Measurements from ENCODE around the gene LILRB4.
"Not testable (repeated sequence)": the region's sequence is repeated elsewhere in the genome, so short reads cannot be mapped to it uniquely, and the experiment has no call there.

Gene LILRB4

GRCh38 chr19:54632517-54632916, 30.3 kb upstream of the LILRB4 start:
- not testable (repeated sequence) for ATAC-seq (replicated peaks); H3K27me3 Mint-ChIP-seq; H3K4me3 Mint-ChIP-seq; DNase-seq; H3K9me3 Mint-ChIP-seq; H3K27ac Mint-ChIP-seq
- Mint-ChIP-seq H3K4me1 (peaks cover 50 to 58% of the 10 kb centered on the region in 2 donors), H3K36me3 (peaks cover 52 to 74% of the 10 kb centered on the region in 2 donors)

GRCh38 chr19:54633401-54633800, 29.4 kb upstream of the LILRB4 start:
- Mint-ChIP-seq H3K4me3 (peak overlapping the region; percentile 41 to 59), H3K27ac (peak overlapping the region; percentile 94), H3K36me3 (peaks cover 45 to 71% of the 10 kb centered on the region in 2 donors), H3K9me3 (no peaks in the 10 kb centered on the region), H3K4me1 (peaks cover 42 to 49% of the 10 kb centered on the region in 2 donors), H3K27me3 (no peaks in the 10 kb centered on the region)
- DNase-seq (no peak), ATAC-seq (replicated peaks) (peak; percentile 59 to 64)

DNA sequence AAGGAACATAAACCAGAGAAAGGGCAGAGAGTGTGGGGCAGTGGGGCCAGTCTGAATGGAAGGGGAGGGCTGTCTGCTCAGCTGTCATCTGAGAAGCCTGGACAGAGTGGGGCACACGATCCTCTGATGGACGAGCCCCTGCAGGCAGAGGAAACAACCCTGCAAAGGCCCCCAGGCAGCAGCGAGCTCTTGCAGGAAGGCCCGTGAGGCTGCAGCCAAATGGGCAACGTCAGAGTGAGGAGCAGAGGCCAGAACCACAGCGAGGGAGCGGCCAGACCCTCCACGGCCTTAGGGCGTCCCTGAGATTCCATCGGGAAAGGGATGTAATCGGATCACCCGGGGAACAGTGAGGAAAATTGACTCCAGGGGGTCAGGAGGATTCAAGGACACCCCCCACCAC, 26.7 kb upstream of the LILRB4 start:
- H3K9me3 Mint-ChIP-seq; DNase-seq; H3K4me3 Mint-ChIP-seq; ATAC-seq (replicated peaks); H3K27me3 Mint-ChIP-seq: not testable (repeated sequence)
- H3K27ac Mint-ChIP-seq, result peak overlapping the region; percentile 9
- peaks cover 23 to 24% of the 10 kb centered on the region in 2 donors for H3K4me1 Mint-ChIP-seq
- peaks cover 30 to 55% of the 10 kb centered on the region in 2 donors for H3K36me3 Mint-ChIP-seq

DNA sequence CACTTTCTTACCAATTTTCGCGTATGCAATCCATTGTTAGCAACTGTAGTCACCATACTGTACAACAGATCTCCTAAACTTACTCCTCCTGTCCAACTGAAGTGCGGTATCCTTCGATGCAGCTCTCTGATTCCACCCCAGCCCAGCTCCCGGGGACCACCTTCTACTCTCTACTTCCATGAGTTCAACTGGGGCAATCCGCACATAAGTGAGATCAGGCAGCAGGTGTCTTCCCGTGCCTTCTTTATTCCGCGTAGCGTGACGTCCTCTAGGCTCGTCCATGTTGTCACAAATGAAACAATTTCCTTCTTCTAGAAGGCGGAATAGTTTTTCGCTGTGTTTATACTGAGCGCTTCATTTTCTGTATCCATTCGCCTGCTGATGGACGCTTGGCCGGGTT, 24.1 kb upstream of the LILRB4 start:
- H3K4me1 Mint-ChIP-seq, result peaks cover 9 to 14% of the 10 kb centered on the region in 2 donors
- ATAC-seq (replicated peaks), result no peak
- DNase-seq, result no peak
- H3K4me3 Mint-ChIP-seq, result no peak overlapping the region
- no peaks in the 10 kb centered on the region for H3K27me3 Mint-ChIP-seq
- H3K27ac Mint-ChIP-seq, result no peak overlapping the region
- H3K9me3 Mint-ChIP-seq, result peaks cover 0 to 5% of the 10 kb centered on the region in 2 donors
- peaks cover 13 to 35% of the 10 kb centered on the region in 2 donors for H3K36me3 Mint-ChIP-seq

GRCh38 chr19:54642953-54643352, 19.8 kb upstream of the LILRB4 start:
- ATAC-seq (replicated peaks), result peak; percentile 57 to 65
- not testable (repeated sequence) for H3K27me3 Mint-ChIP-seq, H3K36me3 Mint-ChIP-seq, DNase-seq, H3K9me3 Mint-ChIP-seq, H3K4me3 Mint-ChIP-seq, H3K27ac Mint-ChIP-seq
- peaks cover 12 to 18% of the 10 kb centered on the region in 2 donors for H3K4me1 Mint-ChIP-seq

GRCh38 chr19:54643583-54643982, 19.2 kb upstream of the LILRB4 start:
- not testable (repeated sequence) for H3K36me3 Mint-ChIP-seq; H3K27ac Mint-ChIP-seq; ATAC-seq (replicated peaks)

DNA sequence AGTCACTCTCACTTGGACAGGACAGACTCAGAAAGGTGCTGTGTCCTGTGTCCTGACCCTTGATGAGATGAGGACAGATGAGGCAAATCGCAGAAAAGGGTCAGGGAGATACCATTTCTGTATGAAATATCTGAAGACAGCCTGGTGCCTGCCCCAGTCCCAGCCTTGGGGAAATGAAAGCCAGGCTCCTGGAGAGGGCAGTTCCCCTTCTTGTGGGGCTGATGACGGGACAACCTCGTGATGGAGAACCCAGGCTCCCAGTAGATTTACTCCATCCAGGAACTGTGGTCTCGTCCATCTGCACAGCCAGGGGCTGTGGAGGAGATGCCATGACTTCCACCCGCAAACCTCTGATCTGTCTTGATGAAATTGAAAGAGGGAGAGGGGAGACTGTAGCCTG, 18.7 kb upstream of the LILRB4 start:
- no peaks in the 10 kb centered on the region for H3K9me3 Mint-ChIP-seq
- H3K4me1 Mint-ChIP-seq, result peaks cover 7 to 18% of the 10 kb centered on the region in 2 donors
- H3K27ac Mint-ChIP-seq, result no peak overlapping the region
- DNase-seq (no peak), ATAC-seq (replicated peaks) (peak in 1 of 2 donors; percentile 23)
- peaks cover 0 to 5% of the 10 kb centered on the region in 2 donors for H3K27me3 Mint-ChIP-seq
- no peaks in the 10 kb centered on the region for H3K36me3 Mint-ChIP-seq
- H3K4me3 Mint-ChIP-seq, result no peak overlapping the region

More at GRCh38 chr19:54643583-54643982, 19.2 kb upstream of the LILRB4 start:
- not testable (repeated sequence) for H3K4me3 Mint-ChIP-seq, DNase-seq, H3K9me3 Mint-ChIP-seq, H3K27me3 Mint-ChIP-seq
- peaks cover 11 to 18% of the 10 kb centered on the region in 2 donors for H3K4me1 Mint-ChIP-seq

DNA sequence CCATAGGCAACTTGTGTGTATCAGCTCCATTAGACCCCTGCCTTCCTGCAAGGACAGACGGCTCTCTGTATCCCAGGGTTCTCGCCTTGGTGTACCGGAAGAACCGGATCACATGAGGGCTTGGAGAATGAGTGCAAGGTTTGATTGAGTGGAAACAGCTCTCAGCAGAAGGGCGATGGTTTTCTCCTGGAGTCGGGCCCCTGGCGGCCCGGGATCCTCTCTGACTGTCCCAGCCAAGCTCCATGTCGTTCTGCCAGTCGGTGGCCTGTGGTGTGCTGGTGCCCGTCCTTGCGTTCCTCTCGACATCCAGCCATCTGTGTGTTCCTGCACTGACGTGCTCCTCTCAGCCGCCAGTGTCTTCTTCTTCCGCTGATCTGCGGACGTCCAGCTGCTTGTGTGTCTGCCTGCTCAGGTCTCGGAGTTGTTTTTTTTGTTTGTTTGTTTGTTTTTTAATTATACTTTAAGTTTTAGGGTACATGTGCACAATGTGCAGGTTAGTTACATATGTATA, 16.4 kb upstream of the LILRB4 start:
- peaks cover 7 to 18% of the 10 kb centered on the region in 2 donors for H3K4me1 Mint-ChIP-seq
- peaks cover 0 to 5% of the 10 kb centered on the region in 2 donors for H3K27me3 Mint-ChIP-seq
- no peaks in the 10 kb centered on the region for H3K9me3 Mint-ChIP-seq
- H3K27ac Mint-ChIP-seq, result no peak overlapping the region
- DNase-seq (no peak), ATAC-seq (replicated peaks) (no peak)
- no peaks in the 10 kb centered on the region for H3K36me3 Mint-ChIP-seq
- H3K4me3 Mint-ChIP-seq, result no peak overlapping the region

- no peak for DNase-seq
- no peak for ATAC-seq (replicated peaks)
- Mint-ChIP-seq H3K36me3 (no peaks in the 10 kb centered on the region), H3K4me3 (no peak overlapping the region), H3K27me3 (peaks cover 0 to 5% of the 10 kb centered on the region in 2 donors), H3K9me3 (no peaks in the 10 kb centered on the region), H3K27ac (no peak overlapping the region), H3K4me1 (peaks cover 8 to 10% of the 10 kb centered on the region in 2 donors)
Measured at GRCh38 chr19:54648129-54648528, 14.7 kb upstream of the LILRB4 start.

DNA sequence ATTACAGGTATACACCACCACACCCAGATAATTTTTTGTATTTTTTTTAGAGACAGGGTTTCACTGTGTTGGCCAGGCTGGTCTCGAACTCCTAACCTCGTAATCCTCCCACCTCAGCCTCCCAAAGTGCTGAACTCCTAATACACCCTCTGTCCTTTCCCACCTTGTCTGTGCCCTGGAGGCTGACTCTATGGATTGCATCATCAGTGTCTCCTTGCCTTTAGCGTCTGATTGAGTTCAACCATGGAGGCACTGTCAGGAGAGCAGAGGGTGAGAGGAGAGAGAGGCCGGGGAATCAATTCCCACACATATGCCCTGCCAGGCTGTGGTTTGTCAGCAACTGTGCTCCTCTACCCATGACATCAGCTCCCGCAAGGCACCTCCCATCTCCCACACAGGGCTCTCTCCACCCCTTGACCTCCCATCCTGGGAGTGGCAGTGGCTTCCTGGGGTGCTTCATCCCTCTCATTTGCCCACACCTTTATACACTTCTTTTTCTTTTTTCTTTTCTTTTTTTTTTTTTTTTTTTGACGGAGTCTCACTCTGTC, 12.6 kb upstream of the LILRB4 start:
- no peak for ATAC-seq (replicated peaks)
- no peaks in the 10 kb centered on the region for H3K27me3 Mint-ChIP-seq
- H3K27ac Mint-ChIP-seq, result no peak overlapping the region
- no peak for DNase-seq
- no peaks in the 10 kb centered on the region for H3K36me3 Mint-ChIP-seq
- peaks cover 11 to 15% of the 10 kb centered on the region in 2 donors for H3K4me1 Mint-ChIP-seq
- H3K9me3 Mint-ChIP-seq, result no peaks in the 10 kb centered on the region
- no peak overlapping the region for H3K4me3 Mint-ChIP-seq

DNA sequence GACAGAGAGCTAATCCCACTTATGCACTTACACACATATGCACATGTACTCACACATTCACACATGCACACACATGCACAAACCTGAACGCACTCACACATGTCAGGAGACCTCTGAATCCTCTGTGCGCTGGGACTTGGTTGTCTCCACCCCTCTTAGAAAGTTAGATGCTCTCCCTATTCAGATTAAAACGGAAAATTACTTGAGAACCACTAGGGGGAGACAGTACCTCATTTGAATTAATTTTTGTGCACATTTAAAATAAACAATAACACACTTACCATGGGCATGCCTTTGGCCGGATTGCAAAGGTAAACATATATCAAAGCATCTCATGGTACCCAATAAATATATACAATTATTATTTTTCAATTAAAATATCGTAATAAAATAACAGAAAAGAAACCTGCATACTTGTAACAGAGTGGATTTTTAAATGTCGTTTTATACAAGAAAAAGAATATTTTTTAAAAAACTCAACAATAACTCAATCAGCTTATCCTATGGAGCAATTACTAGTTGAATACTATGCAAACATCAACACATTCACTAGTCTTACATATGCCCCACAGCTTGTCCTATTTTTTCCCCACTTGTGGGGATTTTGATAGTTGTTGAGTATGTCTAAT, 9.5 kb upstream of the LILRB4 start:
- H3K36me3 Mint-ChIP-seq, result no peaks in the 10 kb centered on the region
- no peak for DNase-seq
- H3K9me3 Mint-ChIP-seq, result no peaks in the 10 kb centered on the region
- no peaks in the 10 kb centered on the region for H3K27me3 Mint-ChIP-seq
- H3K4me1 Mint-ChIP-seq, result peaks cover 12 to 23% of the 10 kb centered on the region in 2 donors
- peak; percentile 67 to 68 for ATAC-seq (replicated peaks)
- H3K27ac Mint-ChIP-seq, result no peak overlapping the region
- no peak overlapping the region for H3K4me3 Mint-ChIP-seq

DNA sequence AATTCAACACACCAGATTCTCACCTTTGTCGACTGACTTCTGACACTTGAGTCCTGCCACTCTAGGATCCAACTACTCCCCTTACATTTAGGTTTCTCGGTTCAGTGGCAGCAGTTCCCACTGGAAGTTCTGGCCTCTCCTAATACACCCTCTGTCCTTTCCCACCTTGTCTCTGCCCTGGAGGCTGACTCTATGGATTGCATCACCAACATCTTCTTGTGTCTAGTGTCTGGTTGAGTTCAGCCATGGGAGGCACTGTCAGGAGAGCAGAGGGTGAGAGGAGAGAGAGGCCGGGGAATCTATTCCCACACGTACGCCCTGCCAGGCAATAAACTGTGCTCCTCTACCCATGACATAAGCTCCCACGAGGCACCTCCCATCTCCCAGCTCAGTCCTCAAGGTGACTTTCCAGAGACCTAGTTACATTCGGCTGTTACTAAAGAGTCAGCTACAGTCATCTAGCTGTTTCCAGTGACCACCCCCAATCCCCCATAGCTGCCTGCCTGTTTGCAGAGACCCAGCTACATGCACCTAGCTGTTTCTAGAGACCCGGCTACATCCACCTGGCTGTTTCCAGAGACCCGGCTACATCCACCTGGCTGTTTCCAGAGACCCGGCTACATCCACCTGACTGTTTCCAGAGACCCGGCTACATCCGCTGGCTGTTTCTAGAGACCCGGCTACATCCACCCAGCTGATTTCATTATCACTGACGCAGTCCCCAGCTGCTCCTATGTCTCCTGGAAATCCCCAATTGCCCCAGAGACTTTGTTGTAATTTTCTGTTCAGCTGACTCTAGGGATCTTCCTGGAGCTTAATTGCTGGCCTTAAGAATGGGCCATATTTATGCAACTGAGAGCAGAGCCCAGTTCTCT, 8.1 kb upstream of the LILRB4 start:
- H3K27me3 Mint-ChIP-seq, result no peaks in the 10 kb centered on the region
- peaks cover 0 to 4% of the 10 kb centered on the region in 2 donors for H3K36me3 Mint-ChIP-seq
- H3K4me3 Mint-ChIP-seq, result no peak overlapping the region
- H3K4me1 Mint-ChIP-seq, result peaks cover 23 to 32% of the 10 kb centered on the region in 2 donors
- peaks cover 4 to 6% of the 10 kb centered on the region in 2 donors for H3K9me3 Mint-ChIP-seq
- DNase-seq (peak; percentile 45), ATAC-seq (replicated peaks) (peak; percentile 60 to 74)
- peak overlapping the region; percentile 31 for H3K27ac Mint-ChIP-seq

GRCh38 chr19:54659300-54659699, 3.5 kb upstream of the LILRB4 start:
- DNase-seq (no peak), ATAC-seq (replicated peaks) (no peak)
- Mint-ChIP-seq H3K9me3 (peaks cover 4 to 6% of the 10 kb centered on the region in 2 donors), H3K27ac (no peak overlapping the region), H3K4me1 (peaks cover 51 to 66% of the 10 kb centered on the region in 2 donors), H3K4me3 (no peak overlapping the region), H3K27me3 (peaks cover 0 to 3% of the 10 kb centered on the region in 2 donors), H3K36me3 (peaks cover 6 to 9% of the 10 kb centered on the region in 2 donors)

DNA sequence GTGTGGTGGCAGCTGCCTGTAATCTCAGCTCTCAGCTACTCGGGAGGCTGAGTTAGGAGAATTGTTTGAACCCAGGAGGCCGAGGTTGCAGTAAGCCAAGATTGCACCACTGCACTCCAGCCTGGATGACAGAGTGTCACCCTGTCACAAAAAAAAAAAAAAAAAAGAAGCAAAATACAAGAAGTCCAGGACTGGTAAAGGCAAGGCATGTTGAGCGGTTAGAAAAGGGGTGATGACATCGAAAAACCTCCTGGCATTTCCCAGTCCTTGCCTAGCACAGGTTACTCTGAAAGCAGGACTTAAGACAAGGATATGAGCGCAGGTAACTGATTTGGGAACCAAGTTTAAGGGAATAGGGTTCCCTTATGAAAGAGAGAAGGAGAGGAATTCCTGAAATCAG, 2.5 kb upstream of the LILRB4 start:
- peaks cover 46 to 62% of the 10 kb centered on the region in 2 donors for H3K4me1 Mint-ChIP-seq
- ATAC-seq (replicated peaks) (no peak), DNase-seq (no peak)
- peak overlapping the region; percentile 0 for H3K27ac Mint-ChIP-seq
- peaks cover 13 to 14% of the 10 kb centered on the region in 2 donors for H3K36me3 Mint-ChIP-seq
- H3K4me3 Mint-ChIP-seq, result peak overlapping the region; percentile 12 to 27
- peaks cover 4 to 6% of the 10 kb centered on the region in 2 donors for H3K9me3 Mint-ChIP-seq
- H3K27me3 Mint-ChIP-seq, result peaks cover 0 to 5% of the 10 kb centered on the region in 2 donors

All from stimulated activated naive B cell treated with anti-CD40 and anti-IgM and Interleukin-4, amounts not matched to agents 10 μg/mL and 1 μg/mL and 100 μg/mL, for 72 hours (primary cell).